Activated CD4-positive, alpha-beta T cell treated with anti-CD3 and anti-CD28 coated beads for 36 hours (primary cell): ENCODE results near the gene FBLL1. TPM values are rescaled to one million over a fixed set of nuclear protein-coding genes. Genes with fewer than 3 reads are reported as not detected.

ENCODE experiments used
- ATAC-seq: fragments of 200-7000 bp; cut with Tn5 transposase; one replicate; pipeline ENCODE4 v1.10.0; 2021; ENCODE audit warnings: mild to moderate bottlenecking, moderate library complexity
- CTCF ChIA-PET: fragments of 350-600 bp; sonication (Branson Sonifier 250); formaldehyde crosslinking; loops from one replicate; lab custom pipeline; 2021; ENCODE audit warnings: antibody characterized with exemption; lab: Charles Lee
- POLR2A ChIA-PET: fragments of 350-600 bp; sonication (Branson Sonifier 250); formaldehyde crosslinking; loops from one replicate; lab custom pipeline; 2021; ENCODE audit warnings: antibody characterized with exemption, inconsistent platforms; lab: Charles Lee
- DNase-seq: peaks from one replicate; pipeline ENCODE4 v3.0.0-alpha.2; 2020
- H3K27ac Mint-ChIP-seq: one replicate; pipeline ENCODE4 v1.8.0; 2021; ENCODE audit warnings: mixed read lengths
- H3K27me3 Mint-ChIP-seq: one replicate; pipeline ENCODE4 v1.8.0; 2021; ENCODE audit warnings: mixed read lengths
- H3K36me3 Mint-ChIP-seq: one replicate; pipeline ENCODE4 v1.8.0; 2021; ENCODE audit warnings: low read depth, mixed read lengths
- H3K4me1 Mint-ChIP-seq: one replicate; pipeline ENCODE4 v1.8.0; 2021; ENCODE audit warnings: mixed read lengths
- H3K4me3 Mint-ChIP-seq: one replicate; pipeline ENCODE4 v1.8.0; 2021; ENCODE audit warnings: mild to moderate bottlenecking, moderate library complexity, mixed read lengths
- H3K9me3 Mint-ChIP-seq: one replicate; pipeline ENCODE4 v1.8.0; 2021; ENCODE audit warnings: low read depth, mixed read lengths
- intact Hi-C, 2 experiments: fragments of 100-400 bp; cut with DNase I in 1 of 2; cut with micrococcal nuclease in 1 of 2; formaldehyde crosslinking; loops; one replicate each; pipeline versions ENCODE4 v1.14.2 to v1.15.1; 2022 to 2024; cut with DNase I, micrococcal nuclease
- microRNA-seq: library from miRNA; unstranded; fragments of <30 nt; microRNA quantifications from one replicate; pipeline ENCODE4 v1.2.0, GENCODE V29; 2021; ENCODE audit warnings: borderline replicate concordance
- total RNA-seq, 2 experiments: library from RNA; stranded (reverse); gene quantifications; one replicate each; pipeline ENCODE4 v1.2.3, GENCODE V29; 2021

The FBLL1 gene
- total RNA-seq, 2 experiments from 2014 or later = not detected

DNA sequence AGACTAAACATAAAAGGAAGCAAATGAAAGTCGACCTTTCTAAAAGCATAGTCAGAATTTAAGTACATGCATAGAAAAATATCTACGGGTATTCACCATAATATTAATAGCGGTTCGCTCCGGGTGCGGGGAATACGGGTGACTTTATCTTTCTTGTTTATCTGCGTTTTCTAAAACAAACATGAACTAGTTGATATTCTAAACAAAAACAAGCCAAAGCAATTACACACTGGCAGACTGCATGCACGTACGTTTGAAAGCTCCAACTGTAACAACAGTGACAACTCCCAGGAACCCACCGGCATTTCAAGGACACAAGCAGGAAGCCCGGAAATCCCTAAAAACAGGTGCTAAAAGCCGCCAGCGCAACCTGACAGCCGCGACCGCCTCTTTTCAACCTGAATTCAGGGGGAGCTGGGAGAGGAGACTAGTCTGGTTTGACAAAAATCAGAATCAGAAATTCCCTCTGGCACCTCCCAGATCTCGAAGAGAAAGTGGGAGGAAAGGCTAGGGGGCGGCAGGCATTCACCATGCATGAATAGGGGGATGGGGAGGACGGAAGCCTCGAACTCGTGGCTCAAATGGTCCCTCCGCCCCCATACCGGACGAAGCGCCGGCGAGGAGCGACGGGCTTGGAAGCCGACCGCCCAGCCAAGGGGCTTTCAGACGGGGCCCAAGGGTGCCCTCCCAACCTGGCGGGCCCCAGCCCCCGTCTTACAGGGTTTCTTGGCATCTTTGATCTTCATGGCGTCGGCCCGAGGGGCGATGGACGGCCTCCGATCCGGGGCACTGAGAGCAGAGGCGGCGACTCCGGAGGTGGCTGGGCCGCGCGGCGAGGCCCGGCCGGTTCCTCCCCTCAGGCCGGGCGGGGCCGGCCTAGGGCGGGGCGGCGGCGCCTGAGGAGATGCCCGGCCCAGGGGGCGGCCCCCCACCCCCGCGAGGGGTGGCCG, 49.7 kb downstream of the FBLL1 start, which contains the start of gene PANK3:
Gene PANK3 (minus strand): TSS at position 831 of the 950 bp plus-strand sequence. CDS start 85 bp downstream, at position 746.
- H3K4me3 Mint-ChIP-seq = peak within 1 kb of the TSS; percentile 91
- ATAC-seq (peak; percentile 63), DNase-seq (no peak)
- H3K27ac Mint-ChIP-seq = peak within 1 kb of the TSS; percentile 99
- H3K27me3 Mint-ChIP-seq = no peaks in the 10 kb centered on the region
- intact Hi-C loops = loop anchor here (1.0 to 5.0 kb wide), 7 partner anchors 29 to 1226 kb away; partner anchors contain the start of genes RARS1 (in 2 of the 2) and SPDL1 (in 2 of the 2)
- peaks cover 28% of the 10 kb centered on the region for H3K36me3 Mint-ChIP-seq
- CTCF ChIA-PET = interaction anchor here (1.4 kb wide), 1 partner anchor 92 kb away, joined by 4 read pairs; no protein-coding TSS in a partner anchor
- no peaks in the 10 kb centered on the region for H3K9me3 Mint-ChIP-seq
- POLR2A ChIA-PET = interaction anchor here (1.0 kb wide), 1 partner anchor 92 kb away, joined by 4 read pairs; the partner anchor contains the start of gene RARS1
- H3K4me1 Mint-ChIP-seq = peaks cover 34% of the 10 kb centered on the region

GRCh38 chr5:168579488-168580226, 50.6 kb downstream of the FBLL1 start:
- ChIA-PET CTCF (interaction anchor here (1.4 kb wide), 1 partner anchor 92 kb away, joined by 4 read pairs; no protein-coding TSS in a partner anchor), POLR2A (interaction anchor here (1.0 kb wide), 1 partner anchor 93 kb away, joined by 4 read pairs; the partner anchor contains the start of gene RARS1)
- DNase-seq (peak; percentile 98), ATAC-seq (peak; percentile 98)
- Mint-ChIP-seq H3K27ac (peak overlapping the region; percentile 99), H3K36me3 (peaks cover 22% of the 10 kb centered on the region), H3K27me3 (no peaks in the 10 kb centered on the region), H3K4me1 (peaks cover 34% of the 10 kb centered on the region), H3K9me3 (no peaks in the 10 kb centered on the region), H3K4me3 (peak overlapping the region; percentile 91)
- intact Hi-C loops = loop anchor here (1.0 to 5.0 kb wide), 7 partner anchors 29 to 1225 kb away; partner anchors contain the start of genes RARS1 (in 2 of the 2) and SPDL1 (in 2 of the 2)

DNA sequence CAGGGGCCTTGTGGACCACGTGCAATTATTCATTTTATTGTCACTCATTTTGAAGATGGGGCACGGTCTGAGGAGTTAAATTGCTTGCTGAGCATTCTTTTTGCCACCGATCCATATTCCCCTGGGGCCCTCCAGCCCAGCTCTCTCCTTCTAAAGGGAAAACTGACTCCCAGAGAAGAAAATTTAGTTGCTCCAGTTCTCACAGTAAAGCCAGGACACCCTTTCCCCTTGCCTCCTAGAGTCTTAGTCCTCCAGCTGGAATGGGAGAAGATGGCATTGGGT, 51.1 kb downstream of the FBLL1 start:
- Mint-ChIP-seq H3K4me1 (peaks cover 32% of the 10 kb centered on the region), H3K9me3 (no peaks in the 10 kb centered on the region), H3K4me3 (peak overlapping the region; percentile 91), H3K27me3 (peaks cover under 1% of the 10 kb centered on the region), H3K36me3 (peaks cover 17% of the 10 kb centered on the region), H3K27ac (peak overlapping the region; percentile 99)
- CTCF ChIA-PET = no interaction called here
- ATAC-seq (no peak), DNase-seq (no peak)
- POLR2A ChIA-PET = interaction anchor here (1.0 kb wide), 1 partner anchor 94 kb away, joined by 4 read pairs; the partner anchor contains the start of gene RARS1
- intact Hi-C loops = no loop called here

Small RNA genes within 50 kb of the gene (microRNA-seq; reads per million reads assigned to microRNA genes)
- gene MIR103A1 (not detected), gene MIR103B1 (not detected)

Other genes starting within 250 kb of the FBLL1 start
- gene WWC1, start 237.7 kb upstream of the FBLL1 start, total RNA-seq = 1 to 10 TPM; 2.1 to 2.2 TPM
- gene RARS1, start 42.8 kb upstream of the FBLL1 start, total RNA-seq = 100 to 1,000 TPM; 127 to 135 TPM
- 10 to 100 TPM; 33.8 to 56.2 TPM for gene PANK3, start 50.1 kb downstream of the FBLL1 start, total RNA-seq